Pancreas (tissue), 10 donors: ENCODE data around the gene RASSF3. TPM values are rescaled to one million over a fixed set of nuclear protein-coding genes. Genes with fewer than 3 reads are reported as not detected.

Source experiments
- ATAC-seq, 4 donors: fragments of 200-7000 bp; cut with Tn5 transposase; one replicate each; pipeline versions ENCODE4 v1.8.0 to v1.9.1; 2020; ENCODE audit warnings: mild to moderate bottlenecking in 4 of 4, moderate library complexity in 4 of 4
- DNase-seq, 6 donors: peaks; one replicate each; pipeline ENCODE4 v3.0.0-alpha.2; 2020
- FAIRE-seq: peaks from 2 replicates; lab custom pipeline; 2012; peaks lifted over from hg19 to GRCh38; lab: Jason Lieb, UNC
- H3K27ac ChIP-seq, 4 donors: fragments of 200-600 bp; sonication (generic); 1 replicate in 3 of 4; 2 replicates in 1 of 4; pipeline versions ENCODE4 v1.5.0 to v1.8.0; 2020
- H3K27me3 ChIP-seq, 4 donors: fragments of 200-600 bp; one replicate each; pipeline ENCODE4 v1.8.0; 2021
- H3K36me3 ChIP-seq, 3 donors: fragments of 200-600 bp; sonication (generic) in 1 of 3; one replicate each; pipeline versions ENCODE4 v1.5.0 to v1.8.0; 2020 to 2021
- H3K4me1 ChIP-seq, 3 donors: fragments of 200-600 bp; one replicate each; pipeline ENCODE4 v1.8.0; 2021
- H3K4me3 ChIP-seq, 4 donors: fragments of 200-600 bp; sonication (generic) in 2 of 4; one replicate each; pipeline versions ENCODE4 v1.5.0 to v1.8.0; 2020 to 2021
- H3K9me3 ChIP-seq, 4 donors: fragments of 200-600 bp; one replicate each; pipeline ENCODE4 v1.8.0; 2021
- WGBS, 2 donors: extraction: QIAGEN DNeasy Blood & Tissue Kit; methylation state at CpG; one replicate each; pipeline ENCODE4 v1.1.7; 2013; 5-methylcytosine and 5-hydroxymethylcytosine counted together
- intact Hi-C, 3 donors: fragments of 100-400 bp; cut with DNase I; formaldehyde crosslinking; loops; one replicate each; pipeline versions ENCODE4 v1.11.1 to v1.14.2; 2022
- polyA plus RNA-seq, 2 donors: library from polyadenylated mRNA; stranded (reverse); fragments of 200-250 nt; gene quantifications; one replicate each; pipeline ENCODE4 v1.2.3, GENCODE V29; 2013
- total RNA-seq, 6 donors: library from RNA; stranded (reverse); fragmentation: NEBNext Ultra II Directional in 4 of 6; extraction: Animal tissue kit (Norgen Biotek cat#: 25700) in 4 of 6; gene quantifications; one replicate each; pipeline versions ENCODE4 v1.2.1 to v1.2.4, GENCODE V29; 2021 to 2023
- TF ChIP-seq, protein P1 (sequence below), 4 donors: fragments of 200-600 bp; sonication (generic) in 3 of 4; IDR thresholded peaks; one replicate each; pipeline versions ENCODE4 v1.5.0 to v1.8.0; 2021; ENCODE audit warnings: antibody characterized with exemption in 4 of 4
- donor health status: healthy with polysubstance abuse.
- donor health status: DM: no; HTN: no; CAD: no; lungs with moderate emphysema.
- donor health status: DM: no; HTN: no; CAD: no.
- donor health status: control.
- donor health status: control.
- donor health status: Bipolar disorder and iron deficiency.
- donor health status: DM: yes; HTN: yes; CAD: no.
- donor health status: DM: no; HTN: no; CAD: no.
- donor health status: DM: no; HTN: no; CAD: no.
- donor health status: DM: yes; HTN: yes; CAD: no.

Gene RASSF3
- total and polyA plus RNA-seq, 8 donors, result 5.2 to 36.5 (median 21.5) TPM

DNA sequence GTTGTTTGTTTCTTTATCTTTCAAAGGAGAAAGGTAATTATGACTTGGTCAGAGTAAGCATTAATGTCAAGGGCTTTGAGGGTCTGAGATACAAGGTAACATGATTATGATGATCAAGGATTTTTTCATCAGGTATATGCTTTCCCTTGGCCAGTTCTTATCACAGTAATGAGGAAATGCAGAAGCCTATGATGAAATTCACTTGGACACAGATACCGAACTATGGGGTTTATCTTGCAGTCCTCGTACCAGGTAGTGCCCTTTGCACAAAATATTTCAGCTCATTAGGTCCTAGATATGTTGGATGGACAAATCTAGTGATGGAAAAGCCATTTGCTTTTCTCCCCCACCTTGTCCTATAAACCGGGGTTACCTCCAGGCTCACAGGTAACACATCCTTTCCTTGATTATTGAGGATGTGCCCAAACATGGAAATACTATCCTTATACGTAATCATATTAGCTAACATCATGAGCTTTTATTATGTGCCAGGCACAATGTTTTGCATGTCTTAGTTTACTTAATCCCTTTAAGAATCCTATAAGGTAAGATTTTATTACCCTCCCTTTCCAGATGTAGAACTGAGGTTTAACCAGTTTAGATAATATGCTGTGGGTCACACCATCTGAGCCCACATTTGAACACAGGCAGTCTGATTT, 7.0 kb upstream of the RASSF3 start:
- WGBS, 2 donors, result 47 to 53% methylated on average over 4 of the region's 4 CpGs
- Histone ChIP-seq H3K27me3 (no peaks in the 10 kb centered on the region), H3K4me1 (no peaks in the 10 kb centered on the region), H3K4me3 (no peak overlapping the region), H3K9me3 (no peaks in the 10 kb centered on the region), H3K27ac (no peak overlapping the region), H3K36me3 (no peaks in the 10 kb centered on the region)
- no peak for FAIRE-seq
- ATAC-seq, result peak in 3 of 4 donors; percentile 34 to 45 (median 40)
- intact Hi-C loops, result loop anchor here in 1 of 3 donors (10.0 kb wide), 1 partner anchor 71 kb away; no protein-coding TSS in a partner anchor
- TF ChIP-seq, protein P1, sequence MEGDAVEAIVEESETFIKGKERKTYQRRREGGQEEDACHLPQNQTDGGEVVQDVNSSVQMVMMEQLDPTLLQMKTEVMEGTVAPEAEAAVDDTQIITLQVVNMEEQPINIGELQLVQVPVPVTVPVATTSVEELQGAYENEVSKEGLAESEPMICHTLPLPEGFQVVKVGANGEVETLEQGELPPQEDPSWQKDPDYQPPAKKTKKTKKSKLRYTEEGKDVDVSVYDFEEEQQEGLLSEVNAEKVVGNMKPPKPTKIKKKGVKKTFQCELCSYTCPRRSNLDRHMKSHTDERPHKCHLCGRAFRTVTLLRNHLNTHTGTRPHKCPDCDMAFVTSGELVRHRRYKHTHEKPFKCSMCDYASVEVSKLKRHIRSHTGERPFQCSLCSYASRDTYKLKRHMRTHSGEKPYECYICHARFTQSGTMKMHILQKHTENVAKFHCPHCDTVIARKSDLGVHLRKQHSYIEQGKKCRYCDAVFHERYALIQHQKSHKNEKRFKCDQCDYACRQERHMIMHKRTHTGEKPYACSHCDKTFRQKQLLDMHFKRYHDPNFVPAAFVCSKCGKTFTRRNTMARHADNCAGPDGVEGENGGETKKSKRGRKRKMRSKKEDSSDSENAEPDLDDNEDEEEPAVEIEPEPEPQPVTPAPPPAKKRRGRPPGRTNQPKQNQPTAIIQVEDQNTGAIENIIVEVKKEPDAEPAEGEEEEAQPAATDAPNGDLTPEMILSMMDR (IDR thresholded peaks at IDR 0.05), result no peak
- no peak for DNase-seq

DNA sequence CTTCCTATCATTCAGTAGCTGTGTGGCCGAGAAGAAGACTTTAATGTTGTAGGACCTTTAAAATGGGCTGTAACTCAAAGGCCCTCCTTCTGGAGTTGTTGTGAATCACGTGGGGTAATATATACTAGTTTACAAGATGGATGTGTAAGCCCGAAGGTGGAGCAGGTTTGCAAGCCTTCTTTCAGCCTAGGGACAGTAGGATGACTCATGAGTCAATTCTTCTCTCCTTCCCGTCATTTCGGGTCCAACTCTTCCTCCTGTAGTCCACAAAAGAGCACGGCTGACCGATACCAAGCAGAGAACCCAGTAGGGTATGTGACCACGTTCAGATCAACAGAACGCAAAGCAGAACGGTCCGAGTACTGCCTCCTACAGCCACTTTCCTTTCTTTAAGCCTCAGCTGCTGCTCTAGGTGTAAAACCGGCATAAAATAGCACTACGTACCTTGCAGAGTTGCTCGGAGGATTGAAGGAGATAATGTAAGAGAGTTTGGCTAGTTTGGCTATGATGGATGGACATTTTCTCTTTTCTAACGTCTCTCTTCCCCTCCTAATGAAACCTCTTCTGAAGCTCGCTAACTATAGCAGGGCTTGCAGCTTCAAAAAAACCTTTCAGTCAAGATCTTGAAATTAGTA, 1.3 kb upstream of the RASSF3 start:
- FAIRE-seq, result no peak
- intact Hi-C loops, result loop anchor here in 1 of 3 donors (10.0 kb wide), 1 partner anchor 66 kb away; no protein-coding TSS in a partner anchor

DNA sequence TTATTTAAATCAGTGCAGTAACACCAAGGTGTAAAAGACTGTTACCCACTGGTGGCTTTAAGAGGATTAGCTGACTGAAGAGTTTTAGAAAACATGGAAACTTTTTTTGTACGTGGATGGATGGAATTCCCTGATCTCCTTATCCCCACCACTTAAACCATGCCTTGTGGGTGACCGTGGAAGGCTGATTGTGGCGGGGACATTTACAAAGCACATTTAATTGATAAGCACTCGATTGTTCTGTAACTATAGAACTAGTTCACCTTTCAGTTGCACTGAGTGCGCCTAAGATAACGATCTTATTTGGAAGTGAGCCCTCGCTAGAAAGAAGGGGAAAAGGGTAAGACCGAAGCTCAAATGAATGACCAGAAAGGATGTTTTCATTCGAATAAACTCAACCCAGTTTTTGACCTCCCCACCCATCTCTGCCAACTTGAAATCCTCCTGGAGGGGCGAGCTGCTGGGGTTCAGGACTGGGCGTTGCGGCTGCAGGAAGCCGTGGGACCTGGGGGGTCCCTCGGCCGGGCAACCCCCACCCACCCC, 688 bp upstream of the RASSF3 start:
- no peaks in the 10 kb centered on the region for H3K9me3 ChIP-seq
- peak overlapping the region; percentile 66 to 96 (median 90) for H3K4me3 ChIP-seq
- ATAC-seq (peak in 2 of 4 donors; percentile 2 to 3), DNase-seq (no peak), FAIRE-seq (no peak)
- H3K27ac ChIP-seq, result peak overlapping the region; percentile 76 to 87 (median 82)
- TF ChIP-seq, protein P1 (IDR thresholded peaks at IDR 0.05), result no peak
- intact Hi-C loops, result loop anchor here in 1 of 3 donors (10.0 kb wide), 1 partner anchor 65 kb away; no protein-coding TSS in a partner anchor
- 0% methylated on average over 15 of the region's 15 CpGs for WGBS, 2 donors
- H3K4me1 ChIP-seq, result peaks cover 0 to 8% (median 0%) of the 10 kb centered on the region in 3 donors
- H3K27me3 ChIP-seq, result no peaks in the 10 kb centered on the region
- H3K36me3 ChIP-seq, result no peaks in the 10 kb centered on the region

More for the DNA sequence above, 1.3 kb upstream of the RASSF3 start:
- ATAC-seq (peak in 3 of 4 donors; percentile 5 to 21 (median 11)), DNase-seq (peak in 1 of 6 donors; percentile 14)
- TF ChIP-seq, protein P1 (IDR thresholded peaks at IDR 0.05), result no peak
- WGBS, 2 donors, result 3 to 4% methylated on average over 16 of the region's 16 CpGs
- Histone ChIP-seq H3K27ac (peak overlapping the region; percentile 76 to 87 (median 82)), H3K4me3 (peak overlapping the region; percentile 12 to 96 (median 80)), H3K4me1 (peaks cover 0 to 8% (median 0%) of the 10 kb centered on the region in 3 donors), H3K27me3 (no peaks in the 10 kb centered on the region), H3K9me3 (no peaks in the 10 kb centered on the region), H3K36me3 (no peaks in the 10 kb centered on the region)

DNA sequence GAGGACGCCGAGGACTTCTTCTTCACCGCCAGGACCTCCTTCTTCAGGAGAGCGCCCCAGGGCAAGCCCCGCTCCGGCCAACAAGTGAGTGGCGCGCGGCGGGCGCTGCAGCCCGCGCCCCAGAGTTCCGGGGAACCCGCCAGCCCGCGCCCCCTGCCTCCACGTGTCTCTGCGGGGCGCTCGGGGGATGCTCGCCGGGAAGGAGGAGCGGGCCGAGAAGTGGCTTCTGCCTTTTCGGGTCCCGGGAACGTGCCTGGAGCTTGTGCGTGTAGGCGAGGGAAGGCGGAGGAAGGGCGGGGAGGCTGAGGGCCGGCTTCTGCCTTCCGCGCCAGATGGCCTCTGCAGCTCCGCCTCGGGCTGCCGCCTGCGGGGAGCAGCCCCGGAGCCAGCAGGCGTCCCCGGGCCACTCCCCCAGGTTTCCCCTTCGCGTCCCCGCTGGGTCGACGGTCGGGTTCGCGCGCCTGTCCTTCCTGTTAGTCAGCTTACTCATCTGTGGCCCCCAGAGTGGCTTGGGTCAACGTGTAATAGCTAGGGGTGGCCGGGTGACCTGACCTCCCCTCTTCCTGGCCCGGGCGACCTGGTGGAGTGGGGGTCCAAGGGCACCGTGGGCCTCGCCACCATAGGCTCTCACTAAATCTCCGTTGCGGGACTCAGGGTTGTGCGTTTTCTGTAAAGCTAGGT, 505 bp downstream of the RASSF3 start:
- Histone ChIP-seq H3K27ac (peak overlapping the region; percentile 77 to 93 (median 82)), H3K9me3 (no peaks in the 10 kb centered on the region), H3K27me3 (no peaks in the 10 kb centered on the region), H3K4me3 (peak overlapping the region; percentile 86 to 96 (median 90)), H3K36me3 (no peaks in the 10 kb centered on the region), H3K4me1 (peaks cover 0 to 8% (median 0%) of the 10 kb centered on the region in 3 donors)
- peak in 5 of 6 donors; percentile 47 to 79 (median 61) for DNase-seq
- FAIRE-seq, result no peak
- 0 to 1% methylated on average over 52 to 60 of the region's 60 CpGs for WGBS, 2 donors
- peak; percentile 66 to 80 (median 74) for ATAC-seq
- intact Hi-C loops, result no loop called here
- TF ChIP-seq, protein P1 (IDR thresholded peaks at IDR 0.05), result no peak
